ENCODE results near the gene DACH1. TPM values are rescaled to one million over a fixed set of nuclear protein-coding genes. Genes with fewer than 3 reads are reported as not detected.

Gene DACH1
- total and polyA plus RNA-seq, 2 of the 8 experiments (the other 6 are each of a cell fraction or from before 2014, with no cell fraction given) = 0.12 to 0.67 TPM

GRCh38 chr13:71632206-71632605, 234.8 kb downstream of the DACH1 start:
- H3K23me2 ChIP-seq (ENCODE audit: low read depth, low read length) = no peaks in the 10 kb centered on the region
- H2BK20ac ChIP-seq (ENCODE audit: low read length) = no peak overlapping the region
- H3K27me3 ChIP-seq (replicated peaks in 1 of 4; ENCODE audit: control insufficient read depth in 3 of 4, extremely low read depth in 1 of 4, insufficient read depth in 3 of 4, low read length in 3 of 4) = no peaks in the 10 kb centered on the region
- 91% methylated on average over 3 of the region's 3 CpGs; no CpG with 5 or more reads in 1 of the 2 experiments for WGBS, 2 experiments (ENCODE audit: extremely low coverage in 1 of 2, insufficient coverage in 1 of 2, insufficient read length in 1 of 2, insufficient replicate concordance in 2 of 2, low coverage in 1 of 2, low lambda C conversion rate in 2 of 2, missing lambda C conversion rate in 1 of 2)
- ChIA-PET CTCF (ENCODE audit: partially characterized antibody) (no interaction called here), POLR2A (ENCODE audit: partially characterized antibody) (no interaction called here)
- no peaks in the 10 kb centered on the region for H3K36me3 ChIP-seq (ENCODE audit: control insufficient read depth in 2 of 4, insufficient read depth in 4 of 4, low read length in 3 of 4)
- no peak overlapping the region for H2BK5ac ChIP-seq (ENCODE audit: low read depth, low read length)
- H2BK12ac ChIP-seq (ENCODE audit: low read depth, low read length) = no peak overlapping the region
- no peak overlapping the region for H3K18ac ChIP-seq (ENCODE audit: extremely low read depth, low read length)
- H3K4me1 ChIP-seq (replicated peaks in 1 of 4; ENCODE audit: control insufficient read depth in 3 of 4, insufficient read depth in 4 of 4, low read length in 3 of 4) = peaks cover 0 to 3% (median 0%) of the 10 kb centered on the region in 4 experiments; a peak in 1 of 7 replicates
- H2AFZ ChIP-seq (ENCODE audit: low read length) = no peak overlapping the region
- no peak overlapping the region for H3K9ac ChIP-seq (replicated peaks in 1 of 4; ENCODE audit: extremely low read depth in 1 of 4, low read depth in 3 of 4, low read length in 3 of 4)
- FAIRE-seq (no peak), DNase-seq (ENCODE audit: low read depth in 1 of 2, low spot score in 2 of 2) (no peak)
- no peak overlapping the region for H4K5ac ChIP-seq (ENCODE audit: insufficient read length, low read depth, low read length)
- no peak overlapping the region for H4K8ac ChIP-seq (ENCODE audit: extremely low read depth, insufficient read depth, low read length)
- H3K4me2 ChIP-seq (ENCODE audit: insufficient read depth in 1 of 2, low read depth in 2 of 2, low read length in 2 of 2) = no peak overlapping the region
- no peak overlapping the region for H2BK15ac ChIP-seq (ENCODE audit: low read length)
- H3K23ac ChIP-seq (ENCODE audit: insufficient read length) = no peak overlapping the region
- H3K4me3 ChIP-seq (ENCODE audit: extremely low read depth in 1 of 4, insufficient read depth in 2 of 4, low read depth in 3 of 4, low read length in 4 of 4) = no peak overlapping the region
- H3K9me3 ChIP-seq (ENCODE audit: insufficient read depth in 2 of 2, low read depth in 1 of 2, low read length in 1 of 2) = no peaks in the 10 kb centered on the region
- no peak overlapping the region for H3K4ac ChIP-seq (replicated peaks; ENCODE audit: insufficient read length, low read depth, low read length)
- H2AK5ac ChIP-seq (ENCODE audit: low read depth, low read length) = no peak overlapping the region
- no peak overlapping the region for H2BK120ac ChIP-seq (replicated peaks; ENCODE audit: low read depth, low read length)
- no peaks in the 10 kb centered on the region for H3K79me2 ChIP-seq (ENCODE audit: control insufficient read depth in 1 of 2, insufficient read depth in 2 of 2, low read length in 2 of 2)
- TF ChIP-seq NRF1 (IDR thresholded peaks at IDR 0.05; ENCODE audit: low read depth, low read length) (no peak), SAP30 (IDR thresholded peaks at IDR 0.05; ENCODE audit: insufficient read depth, insufficient replicate concordance, low read length) (no peak), RFX5 (IDR thresholded peaks at IDR 0.05; ENCODE audit: borderline replicate concordance, low read depth, low read length) (no peak), SP4 (IDR thresholded peaks at IDR 0.05; ENCODE audit: low read length) (no peak)
- H4K91ac ChIP-seq (replicated peaks; ENCODE audit: insufficient read length, low read length) = no peak overlapping the region
- H3K27ac ChIP-seq (ENCODE audit: low read depth, low read length) = no peak overlapping the region
- no peaks in the 10 kb centered on the region for H4K20me1 ChIP-seq (replicated peaks in 1 of 2; ENCODE audit: control insufficient read depth in 1 of 2, insufficient read depth in 2 of 2, low read length in 2 of 2)
- H3K79me1 ChIP-seq (ENCODE audit: low read depth, low read length) = no peaks in the 10 kb centered on the region
- no peak overlapping the region for H3K14ac ChIP-seq (ENCODE audit: insufficient read length)
- no peak overlapping the region for H3K56ac ChIP-seq (replicated peaks; ENCODE audit: insufficient read length, low read depth, low read length)

Measured in H1 (cell line).